GM18508 (cell line): Measurements from ENCODE around the gene ABI3BP.

ENCODE experiments used
- ATAC-seq: cut with Tn5 transposase; IDR thresholded peaks from one replicate; pipeline ENCODE4 v1.9.1; 2021; ENCODE audit warnings: moderate number of reproducible peaks; ENCODE audit not compliant: insufficient read depth, unreplicated experiment

The ABI3BP gene

GRCh38 chr3:100753846-100754245 lies 239.4 kb downstream of the ABI3BP start:
- ATAC-seq = no peak

DNA sequence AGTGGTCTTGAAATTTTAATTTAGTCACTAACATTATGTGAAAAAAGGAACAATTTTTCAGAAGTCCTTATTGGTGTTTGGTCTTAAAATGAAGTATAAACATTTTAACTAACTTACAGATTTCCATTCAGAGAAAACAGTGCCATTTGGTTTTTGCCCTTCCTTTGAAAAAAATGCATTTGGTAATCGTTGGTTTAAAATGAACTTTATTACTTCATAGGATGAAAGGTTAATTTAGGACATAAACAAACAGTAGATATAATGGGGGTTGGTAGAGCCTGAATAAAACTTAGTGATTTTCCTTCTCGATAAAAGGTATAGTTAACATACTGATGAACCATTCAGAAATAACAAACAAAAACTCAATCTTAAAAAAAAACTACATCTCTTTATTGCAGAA lies 244.3 kb downstream of the ABI3BP start:
- ATAC-seq = no peak

GRCh38 chr3:100748220-100748619 lies 245.0 kb downstream of the ABI3BP start:
- no peak for ATAC-seq

GRCh38 chr3:100746092-100746491 lies 247.1 kb downstream of the ABI3BP start:
- no peak for ATAC-seq

DNA sequence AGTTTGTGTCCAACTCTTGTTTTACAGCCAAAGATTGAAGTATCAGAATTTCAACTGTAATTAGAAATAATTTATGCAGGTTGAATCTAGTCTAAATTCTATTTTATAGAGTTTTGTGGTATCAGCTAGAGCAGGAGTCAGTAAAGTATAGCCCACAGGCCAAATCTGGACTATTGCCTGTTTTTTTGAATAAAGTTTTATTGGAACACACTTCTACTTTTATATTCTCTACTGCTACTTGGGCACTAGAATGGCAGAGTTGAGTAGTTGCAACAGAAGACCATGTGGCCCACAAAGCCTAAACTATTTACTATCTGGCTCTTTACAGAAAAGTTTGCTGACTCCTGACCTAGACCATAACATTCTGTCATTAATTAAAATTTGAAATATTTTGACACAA lies 247.6 kb downstream of the ABI3BP start:
- no peak for ATAC-seq

- ATAC-seq = no peak
Observed at GRCh38 chr3:100744671-100745070, 248.6 kb downstream of the ABI3BP start.

GRCh38 chr3:100743535-100743934 lies 249.7 kb downstream of the ABI3BP start:
- no peak for ATAC-seq

- no peak for ATAC-seq
Observed at GRCh38 chr3:100740207-100740606, 253.0 kb downstream of the ABI3BP start.

DNA sequence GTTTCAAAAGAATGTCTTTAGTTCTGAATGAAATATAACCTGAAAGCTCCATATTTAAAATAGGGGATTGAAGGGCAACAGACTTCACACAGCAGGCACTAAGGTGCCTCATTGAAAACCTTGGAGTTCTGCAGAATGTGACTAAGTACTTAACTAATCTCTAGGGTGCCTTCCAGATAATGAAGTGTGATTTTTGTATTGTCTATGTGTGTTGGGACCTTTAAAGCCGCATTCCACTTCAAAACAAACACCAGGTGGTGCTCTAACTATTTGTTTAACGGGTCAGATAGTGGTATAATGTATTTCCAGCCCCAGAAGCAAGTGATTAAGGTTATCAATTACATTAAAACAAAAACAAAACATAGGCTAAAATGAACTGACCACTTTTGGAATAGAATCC lies 255.9 kb downstream of the ABI3BP start:
- no peak for ATAC-seq

GRCh38 chr3:100732435-100732834 lies 260.8 kb downstream of the ABI3BP start:
- ATAC-seq = no peak

GRCh38 chr3:100730524-100730923 lies 262.7 kb downstream of the ABI3BP start:
- no peak for ATAC-seq

DNA sequence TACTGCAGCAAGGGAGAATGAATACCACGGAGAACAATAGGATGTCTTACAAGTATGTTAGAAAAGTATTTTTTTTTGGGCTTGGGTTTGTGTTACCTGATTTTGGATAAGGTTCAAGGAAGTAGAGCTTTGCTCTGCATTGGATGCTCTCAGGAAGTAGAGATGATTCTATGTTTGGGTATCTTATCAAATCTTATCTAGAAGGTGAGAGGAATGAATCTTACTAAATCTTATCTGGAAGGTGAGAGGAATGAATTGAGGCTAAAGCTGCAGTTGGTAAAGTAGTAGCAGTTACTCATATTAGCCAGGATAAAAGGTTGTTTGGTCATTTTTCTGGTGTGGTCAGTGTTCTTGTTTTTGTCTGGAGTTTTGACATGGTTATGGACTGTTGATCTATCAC lies 266.5 kb downstream of the ABI3BP start:
- ATAC-seq = no peak

DNA sequence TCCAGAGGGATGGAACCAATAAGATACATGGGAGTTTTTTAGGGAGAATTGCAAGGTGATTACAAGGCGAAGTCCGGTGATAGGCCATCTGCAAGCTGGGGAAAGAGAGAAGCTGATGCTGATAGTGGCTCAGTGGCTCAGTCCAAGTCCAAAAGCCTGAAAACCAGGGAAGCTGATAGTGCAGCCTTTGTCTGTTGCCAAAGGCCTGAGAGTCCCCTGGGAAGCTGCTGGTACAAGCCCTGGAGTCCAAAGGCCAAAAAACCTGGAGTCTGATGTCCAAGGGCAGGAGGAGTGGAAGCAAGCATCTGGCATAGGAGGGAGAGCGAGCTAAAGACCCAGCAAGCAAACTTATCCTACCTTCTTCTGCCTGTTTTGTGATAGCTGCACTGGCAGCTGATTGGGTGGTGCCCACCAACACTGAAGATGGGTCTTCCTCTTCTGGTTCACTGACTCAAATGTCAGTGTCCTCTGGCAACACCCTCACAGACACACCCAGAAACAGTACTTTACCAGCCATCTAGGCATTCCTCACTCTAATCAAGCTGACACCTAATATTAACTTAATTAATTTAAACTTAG lies 267.2 kb downstream of the ABI3BP start:
- ATAC-seq = no peak

- ATAC-seq = no peak
Observed at GRCh38 chr3:100720426-100720825, 272.8 kb downstream of the ABI3BP start.

DNA sequence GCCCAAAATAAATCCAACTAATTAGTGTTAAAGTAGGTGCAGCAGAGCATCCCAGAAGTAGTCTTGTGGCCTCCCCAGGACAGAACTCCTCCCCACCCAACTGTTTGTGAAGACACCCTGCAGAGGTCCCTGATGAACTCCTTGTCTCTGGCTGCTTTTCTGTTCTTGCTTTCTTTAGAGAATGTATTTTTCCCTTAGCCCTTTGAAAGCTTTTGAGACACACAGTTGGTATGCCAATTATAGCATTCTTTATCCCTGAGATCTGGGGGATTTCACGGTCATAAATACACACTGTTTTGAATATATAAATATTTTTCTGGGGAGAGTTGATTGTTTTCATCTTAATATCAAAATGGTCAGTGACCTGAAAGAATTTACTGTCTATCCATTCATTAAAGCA lies 274.1 kb downstream of the ABI3BP start:
- no peak for ATAC-seq

DNA sequence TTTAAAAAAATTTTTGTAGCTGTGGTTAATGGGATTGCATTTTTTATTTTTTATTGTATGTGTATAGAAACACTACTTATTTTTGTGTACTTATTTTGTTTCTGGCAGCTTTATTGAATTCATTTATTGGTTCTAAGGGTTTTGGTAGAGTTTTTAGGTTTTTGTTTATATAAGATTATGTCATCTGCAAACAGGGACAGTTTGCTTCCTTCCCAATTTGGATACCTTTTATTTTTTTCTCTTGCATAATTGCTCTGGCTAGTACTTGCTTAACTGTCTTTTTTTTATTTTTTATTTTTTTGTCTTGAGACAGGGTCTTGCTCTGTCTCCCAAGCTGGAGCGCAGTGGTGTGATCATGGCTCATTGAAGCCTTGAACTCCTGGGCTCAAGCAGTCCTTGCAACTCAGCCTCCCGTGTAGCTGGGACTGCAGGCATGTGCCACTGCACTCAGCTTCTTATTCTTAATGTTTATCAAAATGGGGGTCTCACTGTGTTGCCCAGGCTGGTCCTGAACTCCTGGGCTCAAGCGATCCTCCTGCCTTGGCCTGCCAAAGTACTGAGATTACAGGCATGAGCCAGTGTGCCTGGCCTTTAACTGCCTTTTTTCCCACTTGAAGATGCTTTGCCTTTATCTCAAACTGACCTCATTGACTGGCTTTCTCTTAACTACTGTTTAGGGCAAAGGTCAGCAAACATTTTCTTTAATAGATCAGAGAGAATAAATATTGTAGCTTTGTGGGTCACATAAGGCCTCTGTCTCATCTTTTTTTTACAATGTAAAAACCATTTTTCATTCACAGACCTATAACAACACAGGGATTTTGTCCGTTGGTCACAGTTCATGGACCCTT lies 275.4 kb downstream of the ABI3BP start:
- ATAC-seq = no peak

- ATAC-seq = no peak
Observed at GRCh38 chr3:100717063-100717462, 276.2 kb downstream of the ABI3BP start.

DNA sequence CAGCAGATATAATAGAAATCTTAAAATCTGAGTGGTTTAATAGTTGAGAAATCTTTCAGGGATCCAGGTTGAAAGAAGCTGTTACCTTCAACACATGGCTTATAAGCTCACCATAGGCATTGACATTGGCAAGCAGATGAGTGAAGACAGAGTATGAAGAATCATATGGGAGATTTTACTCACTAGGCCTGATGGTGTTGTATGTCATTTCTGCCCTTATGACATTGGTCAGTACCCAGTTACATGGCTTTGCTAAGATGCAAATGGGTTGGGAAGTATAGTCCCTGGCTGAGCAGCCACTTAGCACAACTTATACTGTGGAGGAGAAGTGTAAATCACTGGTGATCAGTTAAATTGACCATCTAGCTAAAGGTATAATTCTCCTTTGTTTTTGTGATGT lies 278.0 kb downstream of the ABI3BP start:
- no peak for ATAC-seq

GRCh38 chr3:100710261-100710968 lies 282.8 kb downstream of the ABI3BP start:
- peak; percentile 30 for ATAC-seq

- no peak for ATAC-seq
Observed at GRCh38 chr3:100709842-100710260, 283.4 kb downstream of the ABI3BP start.
